Skeletal muscle satellite cell (primary cell): ENCODE results near the gene SIPA1L3.
A peak's percentile ranks its signal among the peaks of the same experiment; 100 is the strongest.

ENCODE experiments used
- H3K27me3 ChIP-seq: 2 replicates; pipeline ENCODE4 v1.7.0; 2013; ENCODE audit warnings: low read length; ENCODE audit not compliant: control insufficient read depth, insufficient read depth
- H3K36me3 ChIP-seq: 2 replicates; pipeline ENCODE4 v1.7.0; 2013; ENCODE audit warnings: mild to moderate bottlenecking, control low read depth, low read length; ENCODE audit not compliant: insufficient read depth
- H3K4me1 ChIP-seq: 2 replicates; pipeline ENCODE4 v1.7.0; 2013; ENCODE audit warnings: low read length; ENCODE audit not compliant: control insufficient read depth, insufficient read depth
- H3K4me2 ChIP-seq: 2 replicates; pipeline ENCODE4 v1.7.0; 2013; ENCODE audit warnings: mild to moderate bottlenecking, low read length
- H3K4me3 ChIP-seq: 2 replicates; pipeline ENCODE4 v1.7.0; 2013; ENCODE audit warnings: low read length
- H3K9ac ChIP-seq: 2 replicates; pipeline ENCODE4 v1.7.0; 2013; ENCODE audit warnings: mild to moderate bottlenecking, low read depth, low read length, moderate library complexity
- H3K9me3 ChIP-seq: replicated peaks from 2 replicates; pipeline ENCODE4 v1.7.0; 2013; ENCODE audit warnings: mild to moderate bottlenecking, control low read depth, low read length

The SIPA1L3 gene

DNA sequence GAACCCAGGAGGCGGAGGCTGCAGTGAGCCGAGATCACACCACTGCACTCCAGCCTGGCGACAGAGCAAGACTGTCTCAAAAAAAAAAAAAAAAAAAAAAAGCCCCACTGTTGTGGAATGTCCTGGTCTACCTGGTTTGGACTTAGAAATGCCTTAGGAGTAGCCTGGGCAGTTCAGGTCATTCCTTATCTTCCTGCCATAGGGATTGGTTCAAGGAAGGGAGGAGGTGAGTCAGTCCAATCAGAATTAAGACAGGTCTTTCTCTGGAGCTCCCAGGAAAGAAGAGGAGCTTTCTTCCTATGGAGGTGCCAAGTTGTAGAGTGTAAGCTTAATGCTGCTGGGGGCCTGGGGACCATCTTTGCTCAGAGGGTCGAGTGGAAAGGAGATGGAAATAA is 44.8 kb downstream of the SIPA1L3 start:
- Histone ChIP-seq H3K9me3 (no peaks in the 10 kb centered on the region), H3K36me3 (peaks cover 6% of the 10 kb centered on the region), H3K4me2 (no peak overlapping the region), H3K4me1 (peaks cover 22% of the 10 kb centered on the region), H3K27me3 (no peaks in the 10 kb centered on the region), H3K4me3 (no peak overlapping the region), H3K9ac (no peak overlapping the region)

GRCh38 chr19:37953171-37953917 is 46.3 kb downstream of the SIPA1L3 start:
- Histone ChIP-seq H3K27me3 (no peaks in the 10 kb centered on the region), H3K9ac (no peak overlapping the region), H3K4me1 (peaks cover 22% of the 10 kb centered on the region), H3K4me3 (no peak overlapping the region), H3K4me2 (peak overlapping the region; percentile 14), H3K36me3 (peaks cover 6% of the 10 kb centered on the region), H3K9me3 (no peaks in the 10 kb centered on the region)

GRCh38 chr19:37953918-37954303 is 46.9 kb downstream of the SIPA1L3 start:
- no peaks in the 10 kb centered on the region for H3K27me3 ChIP-seq
- H3K4me3 ChIP-seq = no peak overlapping the region
- H3K4me1 ChIP-seq = peaks cover 22% of the 10 kb centered on the region
- H3K4me2 ChIP-seq = no peak overlapping the region
- H3K9me3 ChIP-seq = no peaks in the 10 kb centered on the region
- peaks cover 6% of the 10 kb centered on the region for H3K36me3 ChIP-seq
- peak overlapping the region; percentile 46 for H3K9ac ChIP-seq

DNA sequence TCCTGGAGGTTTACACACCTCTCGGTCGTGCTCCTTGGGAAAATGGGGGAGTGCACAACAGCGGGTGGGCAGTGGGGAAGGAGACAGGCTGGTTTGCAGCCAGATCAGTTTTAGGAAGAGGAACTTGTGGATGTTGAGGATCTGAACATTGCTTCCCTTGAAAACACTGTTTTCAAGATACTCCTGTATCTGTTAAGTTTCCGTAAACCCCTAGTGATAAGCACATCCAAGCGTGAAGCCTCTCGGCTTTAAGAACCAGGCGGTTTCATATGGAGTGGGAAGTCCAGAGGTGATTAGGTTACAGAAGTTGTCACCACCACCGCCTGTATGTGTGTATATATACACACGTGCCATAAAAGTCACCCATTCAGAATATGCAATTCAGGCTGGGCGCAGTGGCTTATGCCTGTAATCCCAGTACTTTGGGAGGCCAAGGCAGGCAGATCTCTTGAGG is 47.4 kb downstream of the SIPA1L3 start:
- Histone ChIP-seq H3K4me1 (peaks cover 22% of the 10 kb centered on the region), H3K4me3 (no peak overlapping the region), H3K27me3 (no peaks in the 10 kb centered on the region), H3K4me2 (no peak overlapping the region), H3K36me3 (peaks cover 6% of the 10 kb centered on the region), H3K9ac (peak overlapping the region; percentile 46), H3K9me3 (no peaks in the 10 kb centered on the region)

- H3K9me3 ChIP-seq = peaks cover under 1% of the 10 kb centered on the region
- no peaks in the 10 kb centered on the region for H3K27me3 ChIP-seq
- H3K4me3 ChIP-seq = no peak overlapping the region
- no peaks in the 10 kb centered on the region for H3K36me3 ChIP-seq
- no peak overlapping the region for H3K9ac ChIP-seq
- no peak overlapping the region for H3K4me2 ChIP-seq
- peaks cover 22% of the 10 kb centered on the region for H3K4me1 ChIP-seq
These were observed 49.0 kb downstream of the SIPA1L3 start for GRCh38 chr19:37955986-37956385.

DNA sequence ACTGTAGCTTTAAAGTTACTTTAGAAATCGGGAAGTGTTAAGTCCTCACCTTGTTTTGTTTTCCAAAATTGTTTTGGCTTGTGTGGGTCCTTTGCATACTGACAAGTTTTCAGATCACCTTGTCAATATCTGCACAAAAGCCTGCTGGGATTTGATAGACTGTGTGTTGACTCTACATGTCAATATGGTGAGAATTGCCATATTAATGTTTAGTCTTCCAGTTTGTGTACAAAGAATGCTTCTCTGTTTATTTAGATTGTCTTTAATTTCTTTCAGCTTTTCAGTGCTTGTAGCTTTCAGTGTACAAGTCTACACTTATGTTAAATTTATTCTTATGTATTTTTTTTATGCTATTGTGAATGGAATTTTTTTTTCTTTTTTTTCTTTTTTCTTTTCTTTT is 50.2 kb downstream of the SIPA1L3 start:
- Histone ChIP-seq H3K4me2 (no peak overlapping the region), H3K9me3 (peaks cover 7% of the 10 kb centered on the region), H3K27me3 (no peaks in the 10 kb centered on the region), H3K9ac (no peak overlapping the region), H3K4me3 (no peak overlapping the region), H3K4me1 (peaks cover 29% of the 10 kb centered on the region), H3K36me3 (no peaks in the 10 kb centered on the region)

GRCh38 chr19:37959665-37960114 is 52.7 kb downstream of the SIPA1L3 start:
- H3K4me3 ChIP-seq = no peak overlapping the region
- H3K4me2 ChIP-seq = no peak overlapping the region
- no peak overlapping the region for H3K9ac ChIP-seq
- H3K9me3 ChIP-seq = peaks cover 7% of the 10 kb centered on the region
- no peaks in the 10 kb centered on the region for H3K27me3 ChIP-seq
- H3K4me1 ChIP-seq = peaks cover 31% of the 10 kb centered on the region
- no peaks in the 10 kb centered on the region for H3K36me3 ChIP-seq

DNA sequence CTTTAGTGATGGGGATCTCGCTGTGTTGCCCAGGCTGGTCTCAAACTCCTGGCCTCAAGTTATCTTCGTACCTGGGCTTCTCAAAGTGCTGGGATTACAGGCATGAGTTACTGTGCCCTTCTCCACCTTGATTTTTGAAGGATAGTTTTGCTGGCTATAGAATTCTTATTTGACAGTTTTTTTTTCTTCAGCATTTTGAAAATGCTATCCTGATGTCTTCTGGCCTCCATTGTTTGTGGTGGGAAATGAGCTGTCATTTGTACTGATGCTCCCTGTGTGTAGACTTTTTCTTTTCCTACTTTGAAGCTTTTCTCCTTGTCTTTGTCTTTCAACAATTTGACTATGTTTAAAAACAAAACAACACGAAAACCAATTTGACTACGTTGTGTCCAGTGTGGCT is 54.2 kb downstream of the SIPA1L3 start:
- H3K27me3 ChIP-seq = no peaks in the 10 kb centered on the region
- peaks cover 28% of the 10 kb centered on the region for H3K4me1 ChIP-seq
- no peak overlapping the region for H3K4me3 ChIP-seq
- H3K9me3 ChIP-seq = peaks cover 7% of the 10 kb centered on the region
- H3K4me2 ChIP-seq = no peak overlapping the region
- H3K36me3 ChIP-seq = no peaks in the 10 kb centered on the region
- no peak overlapping the region for H3K9ac ChIP-seq

- Histone ChIP-seq H3K4me2 (no peak overlapping the region), H3K36me3 (no peaks in the 10 kb centered on the region), H3K4me3 (no peak overlapping the region), H3K4me1 (peaks cover 36% of the 10 kb centered on the region), H3K9me3 (peaks cover 7% of the 10 kb centered on the region), H3K27me3 (no peaks in the 10 kb centered on the region), H3K9ac (peak overlapping the region; percentile 32)
These were observed 56.4 kb downstream of the SIPA1L3 start for GRCh38 chr19:37963190-37963936.

- no peak overlapping the region for H3K4me3 ChIP-seq
- no peaks in the 10 kb centered on the region for H3K36me3 ChIP-seq
- H3K9ac ChIP-seq = no peak overlapping the region
- no peaks in the 10 kb centered on the region for H3K27me3 ChIP-seq
- H3K4me2 ChIP-seq = no peak overlapping the region
- peaks cover 7% of the 10 kb centered on the region for H3K9me3 ChIP-seq
- peaks cover 36% of the 10 kb centered on the region for H3K4me1 ChIP-seq
These were observed 57.1 kb downstream of the SIPA1L3 start for GRCh38 chr19:37964109-37964508.

DNA sequence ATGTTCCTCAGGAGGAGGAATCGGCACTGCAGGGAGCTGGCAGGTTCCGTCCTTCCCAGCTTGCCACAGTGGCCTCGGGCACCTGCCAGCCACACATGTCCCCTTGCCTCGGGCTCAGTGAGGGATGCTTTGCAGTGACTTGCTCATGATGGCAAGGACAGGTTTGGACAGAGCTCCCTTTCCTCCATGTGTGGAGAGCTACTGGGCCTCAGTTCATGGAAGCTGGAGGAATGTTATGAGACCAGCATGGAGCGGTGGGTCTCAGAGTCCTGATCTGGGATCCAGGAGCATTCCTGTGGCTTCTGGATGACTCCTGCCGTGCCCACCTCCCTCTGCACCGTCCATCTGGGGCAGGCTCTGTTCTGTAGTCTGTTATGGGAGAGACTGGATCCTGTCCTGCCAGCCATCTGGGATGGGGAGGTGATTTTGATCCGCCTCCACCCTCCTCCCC is 59.2 kb downstream of the SIPA1L3 start:
- H3K4me1 ChIP-seq = peaks cover 36% of the 10 kb centered on the region
- no peak overlapping the region for H3K4me3 ChIP-seq
- no peaks in the 10 kb centered on the region for H3K36me3 ChIP-seq
- H3K9ac ChIP-seq = peak overlapping the region; percentile 26
- no peak overlapping the region for H3K4me2 ChIP-seq
- H3K9me3 ChIP-seq = peaks cover 3% of the 10 kb centered on the region
- H3K27me3 ChIP-seq = no peaks in the 10 kb centered on the region
